HCT116 (cell line): ENCODE data around the gene AFAP1L1.

Source experiments
- CTCF ChIP-seq, 3 experiments: fragments of 200-600 bp in 1 of 3; sonication (generic) in 1 of 3; IDR thresholded peaks in 2 of 3; conservative IDR thresholded peaks in 1 of 3; 2 replicates each; pipeline ENCODE4 v1.5.1; 2012 to 2017; ENCODE audit warnings: low read depth in 2 of 3, low read length in 2 of 3, antibody characterized with exemption in 1 of 3, borderline replicate concordance in 1 of 3, control low read depth in 1 of 3, mild to moderate bottlenecking in 1 of 3, mixed read lengths in 1 of 3, mixed run types in 1 of 3, moderate library complexity in 1 of 3; ENCODE audit not compliant: insufficient read depth in 1 of 3
- EZH2 ChIP-seq: fragments of 200-600 bp; sonication (generic); IDR thresholded peaks from 2 replicates; pipeline ENCODE4 v1.6.1; 2017; ENCODE audit warnings: antibody characterized with exemption, mixed run types
- JUND ChIP-seq: IDR thresholded peaks from 2 replicates; pipeline ENCODE4 v1.6.1; 2012
- MAX ChIP-seq: IDR thresholded peaks from 2 replicates; pipeline ENCODE4 v1.6.1; 2012
- POLR2A ChIP-seq: IDR thresholded peaks from 2 replicates; pipeline ENCODE4 v1.7.0; 2011; ENCODE audit warnings: borderline replicate concordance; ENCODE audit not compliant: insufficient read depth, insufficient read length; ENCODE audit errors: extremely low read depth
- POLR2AphosphoS5 ChIP-seq: IDR thresholded peaks from 2 replicates; pipeline ENCODE4 v1.6.1; 2011; ENCODE audit warnings: mild to moderate bottlenecking, low read depth, low read length, moderate library complexity
- REST ChIP-seq: IDR thresholded peaks from 2 replicates; pipeline ENCODE4 v1.6.1; 2012; ENCODE audit warnings: low read depth
- ZFX ChIP-seq: fragments of 450-650 bp; IDR thresholded peaks from 2 replicates; pipeline ENCODE4 v1.6.1; 2017
- ZNF274 ChIP-seq: fragments of 200-500 bp; sonication (Bioruptor generic); IDR thresholded peaks from 2 replicates; pipeline ENCODE4 v1.6.1; 2014; ENCODE audit warnings: mild to moderate bottlenecking, low read depth, low read length, inconsistent platforms

- no peak for TF ChIP-seq CTCF (IDR thresholded peaks at IDR 0.05 in 2 of 3, conservative IDR thresholded peaks at IDR 0.05 in 1 of 3; ENCODE audit: borderline replicate concordance in 1 of 3, insufficient read depth in 1 of 3, low read depth in 2 of 3, low read length in 2 of 3)
- TF ChIP-seq ZFX, result no peak
- TF ChIP-seq POLR2A, result no peak
- TF ChIP-seq POLR2AphosphoS5, result no peak
- TF ChIP-seq MAX, result no peak
- TF ChIP-seq EZH2, result no peak
- no peak for TF ChIP-seq REST
- TF ChIP-seq ZNF274, result no peak
- no peak for TF ChIP-seq JUND
Observed at GRCh38 chr5:149326611-149327010, 55.0 kb downstream of the AFAP1L1 start.
